Measurements from ENCODE around the gene PCDH18.
A peak's percentile ranks its signal among the peaks of the same experiment; 100 is the strongest.

PCDH18 gene

GRCh38 chr4:137526681-137527080 lies 5.6 kb downstream of the PCDH18 start (continued):
- TF ChIP-seq CREB5 (CRISPR knock-in tag; IDR thresholded peaks at IDR 0.05; ENCODE audit: low read depth) (no peak), PATZ1 (CRISPR knock-in tag; IDR thresholded peaks at IDR 0.05; ENCODE audit: borderline replicate concordance) (no peak), ZNF565 (CRISPR knock-in tag; conservative IDR thresholded peaks at IDR 0.05; ENCODE audit: low read depth) (no peak), ESRRG (CRISPR knock-in tag; IDR thresholded peaks at IDR 0.05) (no peak), TCF4 (CRISPR knock-in tag; IDR thresholded peaks at IDR 0.05; ENCODE audit: borderline replicate concordance) (no peak), PPARA (CRISPR knock-in tag; IDR thresholded peaks at IDR 0.05; ENCODE audit: borderline replicate concordance) (no peak), ZFP3 (CRISPR knock-in tag; IDR thresholded peaks at IDR 0.05) (no peak), SNAI2 (CRISPR knock-in tag; IDR thresholded peaks at IDR 0.05) (no peak), ISL1 (CRISPR knock-in tag; IDR thresholded peaks at IDR 0.05) (no peak), CSDC2 (CRISPR knock-in tag; IDR thresholded peaks at IDR 0.05) (no peak), CSRNP3 (CRISPR knock-in tag; IDR thresholded peaks at IDR 0.05) (no peak), ZC3H10 (CRISPR knock-in tag; IDR thresholded peaks at IDR 0.05) (no peak), TOX (CRISPR knock-in tag; IDR thresholded peaks at IDR 0.05; ENCODE audit: borderline replicate concordance) (no peak)

GRCh38 chr4:137524725-137525369 lies 7.4 kb downstream of the PCDH18 start:
- TF ChIP-seq PPARA (CRISPR knock-in tag; IDR thresholded peaks at IDR 0.05; ENCODE audit: borderline replicate concordance) (no peak), ZFP30 (CRISPR knock-in tag; IDR thresholded peaks at IDR 0.05) (no peak), OSR1 (CRISPR knock-in tag; IDR thresholded peaks at IDR 0.05) (no peak), CSRNP3 (CRISPR knock-in tag; IDR thresholded peaks at IDR 0.05) (no peak), ISL1 (CRISPR knock-in tag; IDR thresholded peaks at IDR 0.05) (peak; percentile 88), POU6F1 (CRISPR knock-in tag; IDR thresholded peaks at IDR 0.05; ENCODE audit: borderline replicate concordance, low read depth) (peak; percentile 71; the same call in 1 of the 2 replicates), ZFP3 (CRISPR knock-in tag; IDR thresholded peaks at IDR 0.05) (no peak), TOX (CRISPR knock-in tag; IDR thresholded peaks at IDR 0.05; ENCODE audit: borderline replicate concordance) (peak; percentile 93), PATZ1 (CRISPR knock-in tag; IDR thresholded peaks at IDR 0.05; ENCODE audit: borderline replicate concordance) (peak; percentile 66; the same call in 1 of the 2 replicates), GLIS3 (CRISPR knock-in tag; IDR thresholded peaks at IDR 0.05) (no peak), TSHZ2 (CRISPR knock-in tag; IDR thresholded peaks at IDR 0.05) (no peak), ESRRG (CRISPR knock-in tag; IDR thresholded peaks at IDR 0.05) (no peak), ZNF8 (CRISPR knock-in tag; IDR thresholded peaks at IDR 0.05) (no peak), ZNF70 (CRISPR knock-in tag; IDR thresholded peaks at IDR 0.05) (no peak), ZNF565 (CRISPR knock-in tag; conservative IDR thresholded peaks at IDR 0.05; ENCODE audit: low read depth) (no peak), ZC3H10 (CRISPR knock-in tag; IDR thresholded peaks at IDR 0.05) (peak; percentile 82; the same call in 1 of the 2 replicates), CSDC2 (CRISPR knock-in tag; IDR thresholded peaks at IDR 0.05) (no peak), CREB5 (CRISPR knock-in tag; IDR thresholded peaks at IDR 0.05; ENCODE audit: low read depth) (0 out of 2 replicates have a peak, but pooled peaks have one; percentile 26), RARB (CRISPR knock-in tag; IDR thresholded peaks at IDR 0.05) (0 out of 2 replicates have a peak, but pooled peaks have one; percentile 32), SNAI2 (CRISPR knock-in tag; IDR thresholded peaks at IDR 0.05) (no peak), ARNTL (CRISPR knock-in tag; IDR thresholded peaks at IDR 0.05; ENCODE audit: borderline replicate concordance, low read depth) (no peak), TCF4 (CRISPR knock-in tag; IDR thresholded peaks at IDR 0.05; ENCODE audit: borderline replicate concordance) (no peak), BACH2 (CRISPR knock-in tag; IDR thresholded peaks at IDR 0.05; ENCODE audit: borderline replicate concordance) (no peak)
- peak; percentile 70 for ATAC-seq
